Astrocyte of the cerebellum (primary cell): ENCODE data around the gene WFDC11.
"Not testable (repeated sequence)": the region's sequence is repeated elsewhere in the genome, so short reads cannot be mapped to it uniquely, and the experiment has no call there.

Experiments used
- DNase-seq: peaks from one replicate; pipeline ENCODE4 v3.0.0-alpha.2; 2011; ENCODE audit warnings: low read depth
- H3K4me3 ChIP-seq: 2 replicates; pipeline ENCODE4 v1.5.1; 2011; ENCODE audit warnings: mild to moderate bottlenecking, low read depth, low read length, moderate library complexity
- in situ Hi-C: cut with HindIII; loops from 2 replicates; pipeline ENCODE4 v1.10.0; 2017; ENCODE audit warnings: low sequenced_read_pairs
- TF ChIP-seq, protein P1 (sequence below): IDR thresholded peaks from 2 replicates; pipeline ENCODE4 v1.5.1; 2012; ENCODE audit warnings: low read length, low read depth, moderate library complexity, mild to moderate bottlenecking; ENCODE audit errors: missing control alignments

WFDC11 gene

GRCh38 chr20:45646875-45647274, 23.2 kb downstream of the WFDC11 start:
- in situ Hi-C loops: no loop called here
- TF ChIP-seq, protein P1, sequence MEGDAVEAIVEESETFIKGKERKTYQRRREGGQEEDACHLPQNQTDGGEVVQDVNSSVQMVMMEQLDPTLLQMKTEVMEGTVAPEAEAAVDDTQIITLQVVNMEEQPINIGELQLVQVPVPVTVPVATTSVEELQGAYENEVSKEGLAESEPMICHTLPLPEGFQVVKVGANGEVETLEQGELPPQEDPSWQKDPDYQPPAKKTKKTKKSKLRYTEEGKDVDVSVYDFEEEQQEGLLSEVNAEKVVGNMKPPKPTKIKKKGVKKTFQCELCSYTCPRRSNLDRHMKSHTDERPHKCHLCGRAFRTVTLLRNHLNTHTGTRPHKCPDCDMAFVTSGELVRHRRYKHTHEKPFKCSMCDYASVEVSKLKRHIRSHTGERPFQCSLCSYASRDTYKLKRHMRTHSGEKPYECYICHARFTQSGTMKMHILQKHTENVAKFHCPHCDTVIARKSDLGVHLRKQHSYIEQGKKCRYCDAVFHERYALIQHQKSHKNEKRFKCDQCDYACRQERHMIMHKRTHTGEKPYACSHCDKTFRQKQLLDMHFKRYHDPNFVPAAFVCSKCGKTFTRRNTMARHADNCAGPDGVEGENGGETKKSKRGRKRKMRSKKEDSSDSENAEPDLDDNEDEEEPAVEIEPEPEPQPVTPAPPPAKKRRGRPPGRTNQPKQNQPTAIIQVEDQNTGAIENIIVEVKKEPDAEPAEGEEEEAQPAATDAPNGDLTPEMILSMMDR: no peak
- DNase-seq: no peak
- no peak overlapping the region for H3K4me3 ChIP-seq

DNA sequence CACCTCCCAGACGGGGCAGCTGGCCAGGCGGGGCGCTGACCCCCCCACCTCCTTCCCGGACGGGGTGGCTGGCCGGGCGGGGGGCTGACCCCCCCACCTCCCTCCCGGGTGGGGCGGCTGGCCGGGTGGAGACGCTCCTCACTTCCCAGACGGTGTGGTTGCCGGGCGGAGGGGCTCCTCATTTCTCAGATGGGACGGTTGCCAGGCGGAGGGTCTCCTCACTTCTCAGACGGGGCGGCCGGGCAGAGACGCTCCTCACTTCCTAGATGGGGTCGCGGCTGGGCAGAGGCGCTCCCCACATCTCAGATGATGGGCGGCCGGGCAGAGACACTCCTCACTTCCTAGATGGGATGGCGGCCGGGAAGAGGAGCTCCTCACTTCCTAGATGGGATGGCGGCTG, 24.2 kb downstream of the WFDC11 start:
- H3K4me3 ChIP-seq, in situ Hi-C loops, DNase-seq: not testable (repeated sequence)

GRCh38 chr20:45641076-45641475, 29.0 kb downstream of the WFDC11 start:
- DNase-seq, in situ Hi-C loops, H3K4me3 ChIP-seq: not testable (repeated sequence)

- in situ Hi-C loops: no loop called here
- TF ChIP-seq, protein P1: no peak
- H3K4me3 ChIP-seq: no peak overlapping the region
- DNase-seq: no peak
Observed at GRCh38 chr20:45639687-45640086, 30.4 kb downstream of the WFDC11 start.

DNA sequence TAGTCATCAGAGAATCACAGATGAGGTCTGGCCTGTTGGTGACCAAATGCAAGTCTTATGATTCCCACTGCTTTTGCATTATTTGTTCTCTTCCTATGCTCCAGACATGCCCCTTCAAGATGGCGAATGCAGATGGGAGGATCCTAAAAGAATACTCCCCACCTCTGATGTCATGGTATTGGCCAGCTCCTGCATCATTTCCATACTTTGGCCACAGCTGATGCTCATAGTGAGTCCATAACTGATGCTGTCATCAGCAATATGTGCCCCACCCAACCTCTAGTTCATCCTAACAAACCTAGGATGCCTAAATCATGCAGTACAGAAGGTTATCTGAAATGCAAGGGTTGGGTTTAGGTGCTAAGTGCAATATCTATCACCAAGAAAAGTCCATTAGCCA, 33.5 kb downstream of the WFDC11 start:
- DNase-seq: no peak
- in situ Hi-C loops: no loop called here

DNA sequence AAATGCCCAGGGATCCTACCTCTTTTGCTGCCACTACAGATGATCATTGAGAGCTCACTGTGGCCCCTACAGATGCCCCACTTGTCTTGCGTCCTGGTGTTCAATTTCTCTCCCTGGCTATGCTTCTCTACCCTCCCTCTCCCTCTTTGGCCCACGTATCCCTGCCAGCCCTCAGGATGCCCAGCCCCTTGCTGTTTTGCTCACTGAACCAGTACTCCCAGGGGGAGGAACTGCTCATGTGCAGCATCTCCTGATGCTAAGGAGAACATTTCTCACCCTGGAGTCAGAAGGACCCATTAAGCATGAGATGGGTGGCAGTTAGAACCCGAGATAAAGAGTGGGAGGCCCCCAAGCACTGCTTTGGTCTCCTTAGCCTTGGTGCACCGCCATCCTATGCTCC, 38.9 kb downstream of the WFDC11 start, which contains the start of gene WFDC9:
Gene WFDC9, minus strand, starts transcription at position 101 of the 400 bp plus-strand sequence. CDS start 21,103 bp downstream, outside the sequence.
- TF ChIP-seq, protein P1: no peak
- DNase-seq: no peak
- no peak within 1 kb of the TSS for H3K4me3 ChIP-seq
- in situ Hi-C loops: no loop called here

More for the DNA sequence above, 33.5 kb downstream of the WFDC11 start:
- H3K4me3 ChIP-seq: no peak overlapping the region
- TF ChIP-seq, protein P1: no peak

GRCh38 chr20:45630371-45630770, 39.7 kb downstream of the WFDC11 start:
- TF ChIP-seq, protein P1: no peak
- in situ Hi-C loops: no loop called here
- DNase-seq: no peak
- no peak overlapping the region for H3K4me3 ChIP-seq
